Measurements from ENCODE around the gene INHBE. TPM values are rescaled to one million over a fixed set of nuclear protein-coding genes. Genes with fewer than 3 reads are reported as not detected.

INHBE gene
- total and polyA plus RNA-seq, 4 donors, result 17.6 to 181 (median 110) TPM

DNA sequence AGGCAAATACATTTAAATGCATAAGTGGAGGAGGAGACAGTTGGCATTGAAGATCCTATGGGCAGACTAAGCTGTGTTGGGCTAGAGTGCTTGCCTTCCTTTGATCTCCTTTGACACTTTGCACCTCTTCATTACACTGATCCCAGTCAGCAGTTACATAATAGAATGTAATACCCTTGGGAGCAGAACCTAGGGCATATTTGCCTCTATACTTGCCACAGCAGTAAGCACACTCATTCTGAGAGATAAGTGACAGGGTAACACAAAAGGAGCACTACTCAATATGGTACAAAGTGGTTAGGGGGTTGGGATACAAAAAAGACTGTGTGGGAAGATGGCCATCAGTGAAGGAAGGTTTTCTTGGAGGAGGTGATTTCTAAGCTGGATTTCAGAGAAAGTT, 41.7 kb downstream of the INHBE start:
- TF ChIP-seq, protein P1, sequence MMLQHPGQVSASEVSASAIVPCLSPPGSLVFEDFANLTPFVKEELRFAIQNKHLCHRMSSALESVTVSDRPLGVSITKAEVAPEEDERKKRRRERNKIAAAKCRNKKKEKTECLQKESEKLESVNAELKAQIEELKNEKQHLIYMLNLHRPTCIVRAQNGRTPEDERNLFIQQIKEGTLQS (IDR thresholded peaks at IDR 0.05), result no peak
- TF ChIP-seq FOXA1 (IDR thresholded peaks at IDR 0.05), result no peak
- TF ChIP-seq, protein P2, sequence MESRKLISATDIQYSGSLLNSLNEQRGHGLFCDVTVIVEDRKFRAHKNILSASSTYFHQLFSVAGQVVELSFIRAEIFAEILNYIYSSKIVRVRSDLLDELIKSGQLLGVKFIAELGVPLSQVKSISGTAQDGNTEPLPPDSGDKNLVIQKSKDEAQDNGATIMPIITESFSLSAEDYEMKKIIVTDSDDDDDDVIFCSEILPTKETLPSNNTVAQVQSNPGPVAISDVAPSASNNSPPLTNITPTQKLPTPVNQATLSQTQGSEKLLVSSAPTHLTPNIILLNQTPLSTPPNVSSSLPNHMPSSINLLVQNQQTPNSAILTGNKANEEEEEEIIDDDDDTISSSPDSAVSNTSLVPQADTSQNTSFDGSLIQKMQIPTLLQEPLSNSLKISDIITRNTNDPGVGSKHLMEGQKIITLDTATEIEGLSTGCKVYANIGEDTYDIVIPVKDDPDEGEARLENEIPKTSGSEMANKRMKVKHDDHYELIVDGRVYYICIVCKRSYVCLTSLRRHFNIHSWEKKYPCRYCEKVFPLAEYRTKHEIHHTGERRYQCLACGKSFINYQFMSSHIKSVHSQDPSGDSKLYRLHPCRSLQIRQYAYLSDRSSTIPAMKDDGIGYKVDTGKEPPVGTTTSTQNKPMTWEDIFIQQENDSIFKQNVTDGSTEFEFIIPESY (IDR thresholded peaks at IDR 0.05), result no peak
- TF ChIP-seq, protein P3, sequence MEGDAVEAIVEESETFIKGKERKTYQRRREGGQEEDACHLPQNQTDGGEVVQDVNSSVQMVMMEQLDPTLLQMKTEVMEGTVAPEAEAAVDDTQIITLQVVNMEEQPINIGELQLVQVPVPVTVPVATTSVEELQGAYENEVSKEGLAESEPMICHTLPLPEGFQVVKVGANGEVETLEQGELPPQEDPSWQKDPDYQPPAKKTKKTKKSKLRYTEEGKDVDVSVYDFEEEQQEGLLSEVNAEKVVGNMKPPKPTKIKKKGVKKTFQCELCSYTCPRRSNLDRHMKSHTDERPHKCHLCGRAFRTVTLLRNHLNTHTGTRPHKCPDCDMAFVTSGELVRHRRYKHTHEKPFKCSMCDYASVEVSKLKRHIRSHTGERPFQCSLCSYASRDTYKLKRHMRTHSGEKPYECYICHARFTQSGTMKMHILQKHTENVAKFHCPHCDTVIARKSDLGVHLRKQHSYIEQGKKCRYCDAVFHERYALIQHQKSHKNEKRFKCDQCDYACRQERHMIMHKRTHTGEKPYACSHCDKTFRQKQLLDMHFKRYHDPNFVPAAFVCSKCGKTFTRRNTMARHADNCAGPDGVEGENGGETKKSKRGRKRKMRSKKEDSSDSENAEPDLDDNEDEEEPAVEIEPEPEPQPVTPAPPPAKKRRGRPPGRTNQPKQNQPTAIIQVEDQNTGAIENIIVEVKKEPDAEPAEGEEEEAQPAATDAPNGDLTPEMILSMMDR (IDR thresholded peaks at IDR 0.05; ENCODE audit: low read depth, low read length, missing input control), result no peak
- TF ChIP-seq FOXA2 (IDR thresholded peaks at IDR 0.05), result no peak
- TF ChIP-seq TAF1 (conservative IDR thresholded peaks at IDR 0.05), result no peak
- TF ChIP-seq, protein P4, sequence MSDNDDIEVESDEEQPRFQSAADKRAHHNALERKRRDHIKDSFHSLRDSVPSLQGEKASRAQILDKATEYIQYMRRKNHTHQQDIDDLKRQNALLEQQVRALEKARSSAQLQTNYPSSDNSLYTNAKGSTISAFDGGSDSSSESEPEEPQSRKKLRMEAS (IDR thresholded peaks at IDR 0.05), result no peak
- no peak for TF ChIP-seq HNF4G (IDR thresholded peaks at IDR 0.05)
- no peak for TF ChIP-seq RXRA (IDR thresholded peaks at IDR 0.05)
- no peak for TF ChIP-seq NR2F2 (IDR thresholded peaks at IDR 0.05)
- no peak for TF ChIP-seq GABPA (IDR thresholded peaks at IDR 0.05 in 1 of 2, conservative IDR thresholded peaks at IDR 0.05 in 1 of 2)
- TF ChIP-seq YY1 (IDR thresholded peaks at IDR 0.05), result no peak
- TF ChIP-seq SP1 (IDR thresholded peaks at IDR 0.05), result no peak
- no peak for TF ChIP-seq HNF4A (conservative IDR thresholded peaks at IDR 0.05)
- TF ChIP-seq JUND (IDR thresholded peaks at IDR 0.05), result no peak
- no peak for TF ChIP-seq EGR1 (IDR thresholded peaks at IDR 0.05; ENCODE audit: low read depth in 2 of 2)
- TF ChIP-seq, protein P5, sequence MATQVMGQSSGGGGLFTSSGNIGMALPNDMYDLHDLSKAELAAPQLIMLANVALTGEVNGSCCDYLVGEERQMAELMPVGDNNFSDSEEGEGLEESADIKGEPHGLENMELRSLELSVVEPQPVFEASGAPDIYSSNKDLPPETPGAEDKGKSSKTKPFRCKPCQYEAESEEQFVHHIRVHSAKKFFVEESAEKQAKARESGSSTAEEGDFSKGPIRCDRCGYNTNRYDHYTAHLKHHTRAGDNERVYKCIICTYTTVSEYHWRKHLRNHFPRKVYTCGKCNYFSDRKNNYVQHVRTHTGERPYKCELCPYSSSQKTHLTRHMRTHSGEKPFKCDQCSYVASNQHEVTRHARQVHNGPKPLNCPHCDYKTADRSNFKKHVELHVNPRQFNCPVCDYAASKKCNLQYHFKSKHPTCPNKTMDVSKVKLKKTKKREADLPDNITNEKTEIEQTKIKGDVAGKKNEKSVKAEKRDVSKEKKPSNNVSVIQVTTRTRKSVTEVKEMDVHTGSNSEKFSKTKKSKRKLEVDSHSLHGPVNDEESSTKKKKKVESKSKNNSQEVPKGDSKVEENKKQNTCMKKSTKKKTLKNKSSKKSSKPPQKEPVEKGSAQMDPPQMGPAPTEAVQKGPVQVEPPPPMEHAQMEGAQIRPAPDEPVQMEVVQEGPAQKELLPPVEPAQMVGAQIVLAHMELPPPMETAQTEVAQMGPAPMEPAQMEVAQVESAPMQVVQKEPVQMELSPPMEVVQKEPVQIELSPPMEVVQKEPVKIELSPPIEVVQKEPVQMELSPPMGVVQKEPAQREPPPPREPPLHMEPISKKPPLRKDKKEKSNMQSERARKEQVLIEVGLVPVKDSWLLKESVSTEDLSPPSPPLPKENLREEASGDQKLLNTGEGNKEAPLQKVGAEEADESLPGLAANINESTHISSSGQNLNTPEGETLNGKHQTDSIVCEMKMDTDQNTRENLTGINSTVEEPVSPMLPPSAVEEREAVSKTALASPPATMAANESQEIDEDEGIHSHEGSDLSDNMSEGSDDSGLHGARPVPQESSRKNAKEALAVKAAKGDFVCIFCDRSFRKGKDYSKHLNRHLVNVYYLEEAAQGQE (IDR thresholded peaks at IDR 0.05), result no peak
- H3K27me3 ChIP-seq (ENCODE audit: control insufficient read depth in 4 of 4, insufficient read depth in 4 of 4, low read length in 3 of 4), result no peaks in the 10 kb centered on the region
- DNase-seq (ENCODE audit: low spot score), result no peak
- no peak overlapping the region for H3K9ac ChIP-seq (ENCODE audit: low read depth in 1 of 2, low read length in 2 of 2)
- H3K27ac ChIP-seq (ENCODE audit: low read depth in 1 of 2, low read length in 2 of 2), result no peak overlapping the region
- H3K9me3 ChIP-seq (ENCODE audit: control insufficient read depth in 4 of 4, low read length in 3 of 4), result no peaks in the 10 kb centered on the region
- peaks cover 16 to 45% (median 27%) of the 10 kb centered on the region in 4 donors for H3K36me3 ChIP-seq (ENCODE audit: control insufficient read depth in 4 of 4, insufficient read depth in 3 of 4, low read depth in 1 of 4, low read length in 3 of 4)
- no peak overlapping the region for H3K4me3 ChIP-seq (ENCODE audit: low read depth in 1 of 3, low read length in 3 of 3)
- H3K4me1 ChIP-seq (ENCODE audit: control insufficient read depth in 4 of 4, insufficient read depth in 4 of 4, low read length in 3 of 4), result no peaks in the 10 kb centered on the region
